HEK293 (cell line): Measurements from ENCODE around the gene CCT6B.

Source experiments
- CTCF ChIA-PET: fragments of 350-600 bp; formaldehyde crosslinking; extraction: SDS; loops from one replicate; lab custom pipeline; 2021; ENCODE audit warnings: antibody characterized with exemption; lab: Yijun Ruan, JAX
- POLR2A ChIA-PET: fragments of 300-600 bp; formaldehyde crosslinking; extraction: SDS; loops from one replicate; lab custom pipeline; 2020; ENCODE audit warnings: antibody characterized with exemption, inconsistent platforms; lab: Yijun Ruan, JAX
- H3K27ac ChIP-seq: fragments of 200-500 bp; sonication (Bioruptor generic); 2 replicates; pipeline ENCODE4 v1.5.1; 2014; ENCODE audit warnings: low read depth, low read length, control low read depth, inconsistent platforms; ENCODE audit errors: extremely low read depth
- H3K36me3 ChIP-seq, 2 experiments: fragments of 200-500 bp in 1 of 2; sonication (Bioruptor generic) in 1 of 2; 1 replicate in 1 of 2; 2 replicates in 1 of 2; pipeline ENCODE4 v1.5.1; 2014 to 2017; ENCODE audit warnings: inconsistent platforms in 2 of 2, low read length in 2 of 2; ENCODE audit not compliant: control insufficient read depth in 2 of 2, insufficient read depth in 1 of 2
- H3K4me1 ChIP-seq: fragments of 200-500 bp; sonication (Bioruptor generic); 2 replicates; pipeline ENCODE4 v1.5.1; 2014; ENCODE audit warnings: mild to moderate bottlenecking, low read length, inconsistent platforms; ENCODE audit not compliant: control insufficient read depth, insufficient read depth
- H3K4me3 ChIP-seq: 2 replicates; pipeline ENCODE4 v1.5.1; 2011; ENCODE audit warnings: low read depth, mild to moderate bottlenecking, control low read depth, low read length, moderate library complexity
- H3K9me3 ChIP-seq: fragments of 200-500 bp; sonication (Bioruptor generic); 2 replicates; pipeline ENCODE4 v1.5.1; 2014; ENCODE audit warnings: low read depth, low read length, inconsistent platforms; ENCODE audit not compliant: control insufficient read depth, insufficient read depth
- HIC1 ChIP-seq: fragments of 450-650 bp; formaldehyde crosslinking; IDR thresholded peaks from 2 replicates; pipeline ENCODE4 v1.5.1; 2016; ENCODE audit warnings: missing biosample characterization, missing genetic modification characterization
- IKZF3 ChIP-seq: fragments of 450-650 bp; IDR thresholded peaks from 2 replicates; pipeline ENCODE4 v1.5.0; 2018; ENCODE audit warnings: missing biosample characterization, mild to moderate bottlenecking, missing genetic modification characterization, moderate library complexity
- INSM2 ChIP-seq: fragments of 450-650 bp; formaldehyde crosslinking; IDR thresholded peaks from 2 replicates; pipeline ENCODE4 v1.5.1; 2016; ENCODE audit warnings: missing biosample characterization, missing genetic modification characterization
- SCRT2 ChIP-seq: fragments of 450-650 bp; formaldehyde crosslinking; IDR thresholded peaks from 2 replicates; pipeline ENCODE4 v1.5.1; 2016; ENCODE audit warnings: missing biosample characterization, missing genetic modification characterization
- SETDB1 ChIP-seq: IDR thresholded peaks from one replicate; pipeline ENCODE4 v1.6.1; 2017; ENCODE audit warnings: mild to moderate bottlenecking, low read length, moderate library complexity, mixed read lengths; ENCODE audit not compliant: insufficient read length
- ZEB2 ChIP-seq: fragments of 450-650 bp; formaldehyde crosslinking; IDR thresholded peaks from 2 replicates; pipeline ENCODE4 v1.5.1; 2016; ENCODE audit warnings: missing biosample characterization, missing genetic modification characterization
- ZFP41 ChIP-seq: fragments of 450-650 bp; formaldehyde crosslinking; IDR thresholded peaks from 2 replicates; pipeline ENCODE4 v1.5.1; 2016; ENCODE audit warnings: missing biosample characterization, missing genetic modification characterization, borderline replicate concordance
- ZNF175 ChIP-seq: fragments of 450-650 bp; formaldehyde crosslinking; IDR thresholded peaks from 2 replicates; pipeline ENCODE4 v1.5.1; 2016; ENCODE audit warnings: missing biosample characterization, missing genetic modification characterization
- ZNF223 ChIP-seq: fragments of 450-650 bp; formaldehyde crosslinking; IDR thresholded peaks from 2 replicates; pipeline ENCODE4 v1.5.1; 2016; ENCODE audit warnings: missing biosample characterization, missing genetic modification characterization
- ZNF239 ChIP-seq: fragments of 450-650 bp; formaldehyde crosslinking; IDR thresholded peaks from 2 replicates; pipeline ENCODE4 v1.5.1; 2016; ENCODE audit warnings: missing biosample characterization, missing genetic modification characterization
- ZNF274 ChIP-seq, 2 experiments: fragments of 200-500 bp in 1 of 2; fragments of 450-650 bp in 1 of 2; sonication (Bioruptor generic) in 1 of 2; formaldehyde crosslinking in 1 of 2; IDR thresholded peaks; 2 replicates each; pipeline versions ENCODE4 v1.5.1 to v1.6.1; 2014 to 2016; ENCODE audit warnings: borderline replicate concordance in 1 of 2, inconsistent platforms in 1 of 2, low read length in 1 of 2, missing biosample characterization in 1 of 2, missing genetic modification characterization in 1 of 2
- ZNF391 ChIP-seq: fragments of 450-650 bp; formaldehyde crosslinking; IDR thresholded peaks from 2 replicates; pipeline ENCODE4 v1.5.1; 2016; ENCODE audit warnings: low read depth, missing biosample characterization, missing genetic modification characterization, borderline replicate concordance
- ZNF416 ChIP-seq: fragments of 450-650 bp; formaldehyde crosslinking; IDR thresholded peaks from 2 replicates; pipeline ENCODE4 v1.5.1; 2016; ENCODE audit warnings: missing biosample characterization, missing genetic modification characterization
- ZNF626 ChIP-seq: fragments of 450-650 bp; sonication (Bioruptor Pico); formaldehyde crosslinking; IDR thresholded peaks from 2 replicates; pipeline ENCODE4 v1.5.1; 2018; ENCODE audit warnings: missing biosample characterization, missing genetic modification characterization, inconsistent platforms
- ZXDB ChIP-seq: fragments of 450-650 bp; formaldehyde crosslinking; IDR thresholded peaks from 2 replicates; pipeline ENCODE4 v1.5.1; 2016; ENCODE audit warnings: missing biosample characterization, missing genetic modification characterization
- TF ChIP-seq, protein P1 (sequence below): fragments of 450-650 bp; formaldehyde crosslinking; IDR thresholded peaks from 2 replicates; pipeline ENCODE4 v1.5.1; 2016; ENCODE audit warnings: missing biosample characterization, missing genetic modification characterization

Gene CCT6B

DNA sequence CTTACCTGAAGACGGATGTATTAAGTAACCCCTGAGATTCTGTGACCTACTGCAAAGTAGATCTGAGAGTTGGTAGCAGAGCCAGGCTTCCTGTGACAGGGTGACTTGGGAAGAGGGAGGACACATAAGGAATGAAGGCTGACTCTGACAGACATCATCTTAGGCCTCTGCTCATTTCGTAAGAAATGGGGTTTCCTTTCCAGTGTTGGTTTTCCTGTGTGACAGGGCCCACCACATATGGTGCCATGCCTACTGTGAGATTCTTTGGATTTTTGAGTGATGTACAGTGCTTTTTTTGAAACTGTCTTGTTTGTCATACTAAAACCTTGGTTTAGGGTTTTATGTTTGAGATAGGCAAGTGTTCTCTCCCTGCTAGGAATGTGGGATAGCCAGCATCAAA is 31.8 kb upstream of the CCT6B start (continued):
- TF ChIP-seq SETDB1 = no peak
- no peak for TF ChIP-seq ZNF239 (tag by site-specific recombination)

DNA sequence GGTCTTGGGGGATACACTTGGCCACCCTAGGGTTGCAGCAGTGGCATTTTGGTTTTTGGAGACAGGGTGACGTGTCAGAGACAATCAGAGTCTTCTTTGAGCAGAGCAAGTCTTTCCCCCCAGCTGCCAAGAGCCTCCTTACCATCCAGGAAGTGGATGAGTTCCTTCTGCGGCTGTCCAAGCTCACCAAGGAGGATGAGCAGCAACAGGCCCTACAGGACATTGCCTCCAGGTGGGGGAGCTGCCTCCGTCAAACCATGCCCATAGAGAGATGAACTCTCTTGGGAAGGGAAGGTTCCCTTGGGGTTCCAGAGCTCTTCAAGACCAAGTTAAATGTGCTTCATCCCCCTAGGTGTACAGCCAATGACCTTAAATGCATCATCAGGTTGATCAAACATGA is 30.3 kb upstream of the CCT6B start:
- Histone ChIP-seq H3K4me3 (no peak overlapping the region), H3K9me3 (no peaks in the 10 kb centered on the region), H3K27ac (no peak overlapping the region), H3K36me3 (peaks cover 63 to 87% of the 10 kb centered on the region in 2 experiments), H3K4me1 (peaks cover 4% of the 10 kb centered on the region; the same call in 1 of the 2 replicates)
- ChIA-PET CTCF (interaction anchor here (0.6 to 1.6 kb wide), 2 partner anchors 36 to 128 kb away, joined by 5 to 9 read pairs; partner anchors contain the start of gene RAD51D), POLR2A (interaction anchor here (1.7 kb wide), 1 partner anchor 102 kb away, joined by 4 read pairs; no protein-coding TSS in a partner anchor)
- TF ChIP-seq INSM2 (tag by site-specific recombination) = no peak
- no peak for TF ChIP-seq ZFP41 (tag by site-specific recombination)
- TF ChIP-seq HIC1 (tag by site-specific recombination) = no peak
- no peak for TF ChIP-seq SCRT2
- TF ChIP-seq ZNF416 (tag by site-specific recombination) = no peak
- TF ChIP-seq IKZF3 (tag by site-specific recombination) = no peak
- no peak for TF ChIP-seq ZNF223 (tag by site-specific recombination)
- TF ChIP-seq ZNF274 (IDR thresholded peaks at IDR 0.05; ENCODE audit: low read length) = no peak
- TF ChIP-seq ZNF274 (tag by site-specific recombination; IDR thresholded peaks at IDR 0.05; ENCODE audit: borderline replicate concordance) = no peak

DNA sequence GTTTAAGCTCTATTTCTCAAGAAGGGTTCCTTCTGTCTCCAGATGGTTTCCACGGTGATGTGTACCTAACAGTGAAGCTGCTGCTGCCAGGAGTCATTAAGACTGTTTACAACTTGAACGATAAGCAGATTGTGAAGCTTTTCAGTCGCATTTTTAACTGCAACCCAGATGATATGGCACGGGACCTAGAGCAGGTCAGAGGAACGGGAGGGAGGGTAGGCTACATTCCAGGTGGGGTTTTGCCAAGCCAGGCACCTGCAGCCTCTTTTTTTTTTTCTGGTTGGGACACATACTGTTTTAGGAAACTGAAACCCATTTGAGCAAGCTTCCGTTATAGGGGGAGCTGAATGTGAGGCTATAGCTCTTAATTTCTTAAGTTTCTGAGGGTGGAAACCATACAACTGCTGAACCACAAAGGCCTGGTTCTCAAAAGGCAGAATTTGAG is 29.7 kb upstream of the CCT6B start:
- Histone ChIP-seq H3K27ac (no peak overlapping the region), H3K9me3 (no peaks in the 10 kb centered on the region), H3K4me3 (no peak overlapping the region), H3K36me3 (peaks cover 62 to 87% of the 10 kb centered on the region in 2 experiments)
- CTCF ChIA-PET = interaction anchor here (0.9 to 1.6 kb wide), 2 partner anchors 9 to 129 kb away, joined by 4 to 9 read pairs; partner anchors contain the start of gene RAD51D
- TF ChIP-seq ZXDB (no peak), ZNF175 (tag by site-specific recombination) (no peak), ZNF391 (tag by site-specific recombination) (no peak), ZNF626 (tag by site-specific recombination) (no peak), ZEB2 (tag by site-specific recombination) (no peak)
- TF ChIP-seq, protein P1, sequence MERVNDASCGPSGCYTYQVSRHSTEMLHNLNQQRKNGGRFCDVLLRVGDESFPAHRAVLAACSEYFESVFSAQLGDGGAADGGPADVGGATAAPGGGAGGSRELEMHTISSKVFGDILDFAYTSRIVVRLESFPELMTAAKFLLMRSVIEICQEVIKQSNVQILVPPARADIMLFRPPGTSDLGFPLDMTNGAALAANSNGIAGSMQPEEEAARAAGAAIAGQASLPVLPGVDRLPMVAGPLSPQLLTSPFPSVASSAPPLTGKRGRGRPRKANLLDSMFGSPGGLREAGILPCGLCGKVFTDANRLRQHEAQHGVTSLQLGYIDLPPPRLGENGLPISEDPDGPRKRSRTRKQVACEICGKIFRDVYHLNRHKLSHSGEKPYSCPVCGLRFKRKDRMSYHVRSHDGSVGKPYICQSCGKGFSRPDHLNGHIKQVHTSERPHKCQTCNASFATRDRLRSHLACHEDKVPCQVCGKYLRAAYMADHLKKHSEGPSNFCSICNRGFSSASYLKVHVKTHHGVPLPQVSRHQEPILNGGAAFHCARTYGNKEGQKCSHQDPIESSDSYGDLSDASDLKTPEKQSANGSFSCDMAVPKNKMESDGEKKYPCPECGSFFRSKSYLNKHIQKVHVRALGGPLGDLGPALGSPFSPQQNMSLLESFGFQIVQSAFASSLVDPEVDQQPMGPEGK (tag by site-specific recombination) = no peak
- TF ChIP-seq, all 188 proteins: peak for 0
- POLR2A ChIA-PET = interaction anchor here (1.4 to 1.7 kb wide), 2 partner anchors 11 to 103 kb away, joined by 4 to 5 read pairs; no protein-coding TSS in a partner anchor
- H3K4me1 ChIP-seq = peaks cover 4% of the 10 kb centered on the region; the same call in 1 of the 2 replicates
